Calu3 (cell line): Measurements from ENCODE around the gene DNAH9. TPM values are rescaled to one million over a fixed set of nuclear protein-coding genes. Genes with fewer than 3 reads are reported as not detected.

ENCODE experiments used
- BruUV-seq: library from RNA; stranded (reverse); fragments of 400-500 nt; replicated peaks from 2 replicates; lab custom pipeline; 2021; lab: Mats Ljungman, UMichigan
- CTCF ChIA-PET: fragments of 300-600 bp; sonication (Branson Sonifier 250); formaldehyde crosslinking; loops from one replicate; lab custom pipeline; 2022; ENCODE audit warnings: antibody characterized with exemption; lab: Charles Lee
- DNase-seq: peaks from one replicate; pipeline ENCODE4 v3.0.0; 2022
- H3K27ac Mint-ChIP-seq: one replicate; pipeline ENCODE4 v1.8.0; 2022; ENCODE audit warnings: mixed read lengths; ENCODE audit not compliant: unreplicated experiment
- H3K27me3 Mint-ChIP-seq: one replicate; pipeline ENCODE4 v1.8.0; 2022; ENCODE audit warnings: mixed read lengths; ENCODE audit not compliant: unreplicated experiment
- H3K36me3 Mint-ChIP-seq: one replicate; pipeline ENCODE4 v1.8.0; 2022; ENCODE audit warnings: mild to moderate bottlenecking, moderate library complexity, mixed read lengths; ENCODE audit not compliant: insufficient read depth, unreplicated experiment
- H3K4me1 Mint-ChIP-seq: one replicate; pipeline ENCODE4 v1.8.0; 2022; ENCODE audit warnings: mild to moderate bottlenecking, low read depth, mixed read lengths; ENCODE audit not compliant: unreplicated experiment
- H3K4me3 Mint-ChIP-seq: one replicate; pipeline ENCODE4 v1.8.0; 2022; ENCODE audit warnings: mild to moderate bottlenecking, low read depth, moderate library complexity, mixed read lengths; ENCODE audit not compliant: unreplicated experiment
- H3K9me3 Mint-ChIP-seq: one replicate; pipeline ENCODE4 v1.8.0; 2022; ENCODE audit warnings: low read depth, mixed read lengths; ENCODE audit not compliant: unreplicated experiment
- CTCF ChIP-seq: fragments of 200-600 bp; IDR thresholded peaks from one replicate; pipeline ENCODE4 v1.8.0; 2022; ENCODE audit warnings: antibody characterized with exemption; ENCODE audit not compliant: unreplicated experiment
- intact Hi-C: fragments of 100-400 bp; cut with micrococcal nuclease; formaldehyde crosslinking; loops from one replicate; pipeline ENCODE4 v1.10.0; 2022; ENCODE audit not compliant: unreplicated experiment
- total RNA-seq: library from RNA; stranded (reverse); gene quantifications from 2 replicates; pipeline ENCODE4 v1.2.3, GENCODE V29; 2022

The DNAH9 gene
- total RNA-seq, 1 experiment from 2014 or later = 0.19 TPM

GRCh38 chr17:11651089-11651488 is 52.8 kb downstream of the DNAH9 start:
- H3K27ac Mint-ChIP-seq = no peak overlapping the region
- no peak for DNase-seq
- H3K4me1 Mint-ChIP-seq = no peaks in the 10 kb centered on the region
- CTCF ChIA-PET = no interaction called here
- no peaks in the 10 kb centered on the region for H3K27me3 Mint-ChIP-seq
- no TSS peak for BruUV-seq
- no peaks in the 10 kb centered on the region for H3K36me3 Mint-ChIP-seq
- no peak for TF ChIP-seq CTCF
- peaks cover 2% of the 10 kb centered on the region for H3K9me3 Mint-ChIP-seq
- intact Hi-C loops = no loop called here
- H3K4me3 Mint-ChIP-seq = no peak overlapping the region

GRCh38 chr17:11668618-11669017 is 70.3 kb downstream of the DNAH9 start:
- intact Hi-C loops = no loop called here
- CTCF ChIA-PET = no interaction called here

GRCh38 chr17:11671126-11671525 is 72.9 kb downstream of the DNAH9 start:
- CTCF ChIA-PET = interaction anchor here (0.6 kb wide), 1 partner anchor 754 kb away, joined by 4 read pairs; no protein-coding TSS in a partner anchor
- Mint-ChIP-seq H3K4me3 (no peak overlapping the region), H3K36me3 (no peaks in the 10 kb centered on the region), H3K4me1 (no peaks in the 10 kb centered on the region), H3K27ac (no peak overlapping the region), H3K9me3 (peaks cover 3% of the 10 kb centered on the region), H3K27me3 (no peaks in the 10 kb centered on the region)
- intact Hi-C loops = no loop called here
- no peak for TF ChIP-seq CTCF
- BruUV-seq = no TSS peak
- DNase-seq = no peak

More at GRCh38 chr17:11668618-11669017, 70.3 kb downstream of the DNAH9 start:
- no peak for TF ChIP-seq CTCF
- H3K27me3 Mint-ChIP-seq = no peaks in the 10 kb centered on the region
- H3K36me3 Mint-ChIP-seq = no peaks in the 10 kb centered on the region
- DNase-seq = no peak
- no TSS peak for BruUV-seq
- H3K9me3 Mint-ChIP-seq = peaks cover 9% of the 10 kb centered on the region
- H3K4me3 Mint-ChIP-seq = no peak overlapping the region
- no peaks in the 10 kb centered on the region for H3K4me1 Mint-ChIP-seq
- no peak overlapping the region for H3K27ac Mint-ChIP-seq

GRCh38 chr17:11682646-11683045 is 84.4 kb downstream of the DNAH9 start:
- no peaks in the 10 kb centered on the region for H3K36me3 Mint-ChIP-seq
- H3K27me3 Mint-ChIP-seq = no peaks in the 10 kb centered on the region
- CTCF ChIA-PET = no interaction called here
- no peak overlapping the region for H3K27ac Mint-ChIP-seq
- no peak overlapping the region for H3K4me3 Mint-ChIP-seq
- H3K9me3 Mint-ChIP-seq = peaks cover 22% of the 10 kb centered on the region
- no TSS peak for BruUV-seq
- DNase-seq = no peak
- no peak for TF ChIP-seq CTCF
- no peaks in the 10 kb centered on the region for H3K4me1 Mint-ChIP-seq
- intact Hi-C loops = no loop called here
